IMR-90 (cell line): ENCODE data around the gene GIMAP4.

Experiments used
- POLR2A ChIP-seq: IDR thresholded peaks from 2 replicates; pipeline ENCODE4 v1.6.1; 2012; ENCODE audit warnings: mild to moderate bottlenecking, low read depth, low read length
- SMC3 ChIP-seq: fragments of 150-350 bp; IDR thresholded peaks from 2 replicates; pipeline ENCODE4 v1.6.1; 2016; ENCODE audit warnings: low read depth, mild to moderate bottlenecking, antibody characterized with exemption, low read length, moderate library complexity
- TF ChIP-seq, protein P1 (sequence below): conservative IDR thresholded peaks from 2 replicates; pipeline ENCODE4 v1.5.1; 2012; ENCODE audit warnings: mild to moderate bottlenecking, low read depth, low read length, improper control_type of control experiment
- TF ChIP-seq, protein P2 (sequence below): fragments of 150-350 bp; IDR thresholded peaks from 2 replicates; pipeline ENCODE4 v1.6.1; 2017; ENCODE audit warnings: mild to moderate bottlenecking, antibody characterized with exemption, low read length, low read depth

DNA sequence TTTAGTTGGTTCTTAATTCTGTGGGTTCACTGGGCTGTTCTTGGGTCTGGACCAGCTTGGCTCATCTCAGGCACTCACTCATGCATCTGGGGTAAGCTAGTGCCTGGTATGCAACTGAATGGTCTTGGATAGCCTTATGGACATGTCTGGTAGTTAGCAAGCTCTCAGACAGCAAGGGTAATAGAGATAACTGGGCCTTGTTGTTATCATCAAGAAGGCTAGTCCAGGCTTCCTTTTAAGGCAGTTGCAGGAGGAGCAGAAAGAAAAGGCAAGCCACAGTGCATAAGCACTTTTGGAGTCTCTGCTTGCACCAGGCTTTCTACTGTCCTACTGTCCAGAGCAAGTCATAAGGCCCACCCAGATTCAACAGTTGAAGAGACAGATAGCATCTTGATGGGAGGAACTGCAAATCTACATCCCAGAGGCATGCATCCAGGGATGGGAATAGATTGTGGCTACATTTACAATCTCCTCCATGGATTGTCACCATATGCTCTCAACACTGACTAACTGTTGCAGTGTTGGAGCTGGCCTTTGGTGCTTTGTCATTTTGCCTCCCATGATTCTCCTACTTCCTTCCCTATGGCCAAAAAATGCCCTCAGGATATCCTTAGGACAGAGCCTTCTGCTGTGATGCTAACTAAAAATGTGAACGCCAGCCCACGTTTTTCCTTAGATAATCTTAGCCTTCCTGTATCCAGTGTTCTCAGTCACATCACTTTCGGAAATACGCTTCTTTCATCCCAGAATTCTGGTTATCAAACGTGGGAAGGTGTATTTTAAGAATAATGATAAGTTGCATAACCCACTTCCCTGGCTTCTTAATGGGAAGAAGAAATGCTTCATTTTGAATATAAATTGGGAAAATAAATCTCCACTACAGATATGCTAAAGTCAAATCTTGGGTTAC, 3.6 kb downstream of the GIMAP4 start:
- TF ChIP-seq, protein P1, sequence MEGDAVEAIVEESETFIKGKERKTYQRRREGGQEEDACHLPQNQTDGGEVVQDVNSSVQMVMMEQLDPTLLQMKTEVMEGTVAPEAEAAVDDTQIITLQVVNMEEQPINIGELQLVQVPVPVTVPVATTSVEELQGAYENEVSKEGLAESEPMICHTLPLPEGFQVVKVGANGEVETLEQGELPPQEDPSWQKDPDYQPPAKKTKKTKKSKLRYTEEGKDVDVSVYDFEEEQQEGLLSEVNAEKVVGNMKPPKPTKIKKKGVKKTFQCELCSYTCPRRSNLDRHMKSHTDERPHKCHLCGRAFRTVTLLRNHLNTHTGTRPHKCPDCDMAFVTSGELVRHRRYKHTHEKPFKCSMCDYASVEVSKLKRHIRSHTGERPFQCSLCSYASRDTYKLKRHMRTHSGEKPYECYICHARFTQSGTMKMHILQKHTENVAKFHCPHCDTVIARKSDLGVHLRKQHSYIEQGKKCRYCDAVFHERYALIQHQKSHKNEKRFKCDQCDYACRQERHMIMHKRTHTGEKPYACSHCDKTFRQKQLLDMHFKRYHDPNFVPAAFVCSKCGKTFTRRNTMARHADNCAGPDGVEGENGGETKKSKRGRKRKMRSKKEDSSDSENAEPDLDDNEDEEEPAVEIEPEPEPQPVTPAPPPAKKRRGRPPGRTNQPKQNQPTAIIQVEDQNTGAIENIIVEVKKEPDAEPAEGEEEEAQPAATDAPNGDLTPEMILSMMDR = no peak
- TF ChIP-seq POLR2A = no peak
- TF ChIP-seq, protein P2, sequence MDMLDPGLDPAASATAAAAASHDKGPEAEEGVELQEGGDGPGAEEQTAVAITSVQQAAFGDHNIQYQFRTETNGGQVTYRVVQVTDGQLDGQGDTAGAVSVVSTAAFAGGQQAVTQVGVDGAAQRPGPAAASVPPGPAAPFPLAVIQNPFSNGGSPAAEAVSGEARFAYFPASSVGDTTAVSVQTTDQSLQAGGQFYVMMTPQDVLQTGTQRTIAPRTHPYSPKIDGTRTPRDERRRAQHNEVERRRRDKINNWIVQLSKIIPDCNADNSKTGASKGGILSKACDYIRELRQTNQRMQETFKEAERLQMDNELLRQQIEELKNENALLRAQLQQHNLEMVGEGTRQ = no peak
- TF ChIP-seq SMC3 = no peak
